A549 treated with Mapracorat at 1 μM for 4 hours (cell line): ENCODE results near the gene TRO. TPM values are rescaled to one million over a fixed set of nuclear protein-coding genes. Genes with fewer than 3 reads are reported as not detected.

Source experiments
- total RNA-seq: library from RNA; stranded (reverse); fragments of 200-300 nt; extraction: Qiagen RNA extraction; gene quantifications from 5 replicates; pipeline ENCODE4 v1.2.3, GENCODE V29; 2022

TRO gene, protein sequence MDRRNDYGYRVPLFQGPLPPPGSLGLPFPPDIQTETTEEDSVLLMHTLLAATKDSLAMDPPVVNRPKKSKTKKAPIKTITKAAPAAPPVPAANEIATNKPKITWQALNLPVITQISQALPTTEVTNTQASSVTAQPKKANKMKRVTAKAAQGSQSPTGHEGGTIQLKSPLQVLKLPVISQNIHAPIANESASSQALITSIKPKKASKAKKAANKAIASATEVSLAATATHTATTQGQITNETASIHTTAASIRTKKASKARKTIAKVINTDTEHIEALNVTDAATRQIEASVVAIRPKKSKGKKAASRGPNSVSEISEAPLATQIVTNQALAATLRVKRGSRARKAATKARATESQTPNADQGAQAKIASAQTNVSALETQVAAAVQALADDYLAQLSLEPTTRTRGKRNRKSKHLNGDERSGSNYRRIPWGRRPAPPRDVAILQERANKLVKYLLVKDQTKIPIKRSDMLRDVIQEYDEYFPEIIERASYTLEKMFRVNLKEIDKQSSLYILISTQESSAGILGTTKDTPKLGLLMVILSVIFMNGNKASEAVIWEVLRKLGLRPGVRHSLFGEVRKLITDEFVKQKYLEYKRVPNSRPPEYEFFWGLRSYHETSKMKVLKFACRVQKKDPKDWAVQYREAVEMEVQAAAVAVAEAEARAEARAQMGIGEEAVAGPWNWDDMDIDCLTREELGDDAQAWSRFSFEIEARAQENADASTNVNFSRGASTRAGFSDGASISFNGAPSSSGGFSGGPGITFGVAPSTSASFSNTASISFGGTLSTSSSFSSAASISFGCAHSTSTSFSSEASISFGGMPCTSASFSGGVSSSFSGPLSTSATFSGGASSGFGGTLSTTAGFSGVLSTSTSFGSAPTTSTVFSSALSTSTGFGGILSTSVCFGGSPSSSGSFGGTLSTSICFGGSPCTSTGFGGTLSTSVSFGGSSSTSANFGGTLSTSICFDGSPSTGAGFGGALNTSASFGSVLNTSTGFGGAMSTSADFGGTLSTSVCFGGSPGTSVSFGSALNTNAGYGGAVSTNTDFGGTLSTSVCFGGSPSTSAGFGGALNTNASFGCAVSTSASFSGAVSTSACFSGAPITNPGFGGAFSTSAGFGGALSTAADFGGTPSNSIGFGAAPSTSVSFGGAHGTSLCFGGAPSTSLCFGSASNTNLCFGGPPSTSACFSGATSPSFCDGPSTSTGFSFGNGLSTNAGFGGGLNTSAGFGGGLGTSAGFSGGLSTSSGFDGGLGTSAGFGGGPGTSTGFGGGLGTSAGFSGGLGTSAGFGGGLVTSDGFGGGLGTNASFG (N-terminal part only)
- 0.35 to 1.4 TPM (median 0.90 TPM) in 5 replicates for total RNA-seq

DNA sequence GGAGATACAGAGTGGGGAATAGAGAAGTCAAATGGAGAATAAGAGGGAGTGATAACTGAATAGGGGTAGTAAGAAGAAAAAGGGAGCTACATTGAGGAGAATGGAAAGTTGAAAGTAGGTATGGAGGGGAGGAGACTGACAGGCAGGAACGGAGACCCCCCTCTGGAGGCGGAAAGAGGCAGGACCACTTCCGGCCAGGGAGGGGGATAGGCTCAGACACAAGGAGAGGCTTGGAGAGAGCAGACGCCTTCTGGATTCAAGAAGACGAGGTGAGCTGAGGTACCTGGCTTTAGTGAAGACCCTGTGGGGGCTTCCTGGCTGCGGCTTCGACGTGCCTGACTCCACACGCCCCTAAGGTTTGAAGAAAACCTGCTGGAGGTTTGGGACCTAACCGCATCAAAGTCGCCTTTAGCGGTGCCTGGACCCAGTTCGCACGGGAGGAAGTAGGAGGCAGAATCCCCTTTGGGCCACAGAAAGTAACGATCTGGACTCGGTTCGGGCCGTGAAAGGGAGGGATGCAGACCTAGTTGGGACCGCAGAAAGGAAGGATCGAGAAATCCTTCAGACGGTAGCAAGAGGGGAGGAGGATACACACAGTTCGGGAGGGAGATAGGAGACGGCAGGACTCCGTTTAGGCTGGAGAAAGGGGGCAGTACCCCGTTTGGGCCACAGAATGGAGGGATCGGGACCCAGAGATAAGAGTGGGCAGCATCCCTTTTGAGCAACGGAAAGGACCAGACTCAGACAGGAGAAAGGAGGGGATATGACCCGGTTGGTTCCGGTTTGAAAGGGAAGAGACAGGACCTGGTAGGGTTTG is at the start of gene TRO:
TRO (plus strand) TSS at position 215 of the 817 bp plus-strand sequence. CDS start 1,423 bp downstream, outside the sequence.

Other genes starting within 250 kb of the TRO start
- 0.04 TPM in 1 of 5 replicates, not detected in the others for gene ITIH6, start 122.6 kb upstream of the TRO start, total RNA-seq
- 74.1 to 88.8 TPM (median 81.1 TPM) in 5 replicates for gene MAGED2, start 113.1 kb upstream of the TRO start, total RNA-seq
- gene PFKFB1, start 73.4 kb downstream of the TRO start, total RNA-seq: 0.08 to 0.14 TPM (median 0.14 TPM) in 3 of 5 replicates, not detected in the others
- 27.1 to 34.6 TPM (median 29.9 TPM) in 5 replicates for gene APEX2, start 79.5 kb downstream of the TRO start, total RNA-seq
- not detected in 5 replicates for gene ALAS2, start 110.2 kb downstream of the TRO start, total RNA-seq
- not detected in 5 replicates for gene PAGE2B, start 154.2 kb downstream of the TRO start, total RNA-seq
- gene PAGE2, start 168.2 kb downstream of the TRO start, total RNA-seq: not detected in 5 replicates